AG10803 (cell line): ENCODE results near the gene SLC6A15.

Source experiments
- DNase-seq: peaks from one replicate; pipeline ENCODE4 v3.0.0; 2010; ENCODE audit warnings: low read depth
- H3K4me3 ChIP-seq: 2 replicates; pipeline ENCODE4 v1.5.1; 2011; ENCODE audit warnings: mild to moderate bottlenecking, low read length, control low read depth
- CTCF ChIP-seq: conservative IDR thresholded peaks from 2 replicates; pipeline ENCODE4 v1.5.1; 2011; ENCODE audit warnings: mild to moderate bottlenecking, low read length, control low read depth, inconsistent platforms

Gene SLC6A15

GRCh38 chr12:84929501-84929900 lies 16.9 kb upstream of the SLC6A15 start:
- no peak for TF ChIP-seq CTCF
- no peak overlapping the region for H3K4me3 ChIP-seq
- peak; percentile 57 for DNase-seq

- no peak overlapping the region for H3K4me3 ChIP-seq
- no peak for TF ChIP-seq CTCF
- peak; percentile 58 for DNase-seq
These were observed 12.4 kb upstream of the SLC6A15 start for GRCh38 chr12:84924981-84925380.

- no peak for TF ChIP-seq CTCF
- DNase-seq = peak; percentile 53
- no peak overlapping the region for H3K4me3 ChIP-seq
These were observed 10.1 kb upstream of the SLC6A15 start for GRCh38 chr12:84922693-84923092.

GRCh38 chr12:84920331-84920730 lies 7.7 kb upstream of the SLC6A15 start:
- no peak overlapping the region for H3K4me3 ChIP-seq
- no peak for DNase-seq
- no peak for TF ChIP-seq CTCF

GRCh38 chr12:84919271-84919670 lies 6.7 kb upstream of the SLC6A15 start:
- no peak for TF ChIP-seq CTCF
- peak; percentile 36 for DNase-seq
- H3K4me3 ChIP-seq = no peak overlapping the region

- DNase-seq = no peak
- TF ChIP-seq CTCF = no peak
- peak overlapping the region; percentile 68 for H3K4me3 ChIP-seq
These were observed 523 bp upstream of the SLC6A15 start for GRCh38 chr12:84913129-84913515.

GRCh38 chr12:84911271-84912197 lies 1.1 kb downstream of the SLC6A15 start:
- TF ChIP-seq CTCF = no peak
- DNase-seq = peak; percentile 63
- H3K4me3 ChIP-seq = peak overlapping the region; percentile 68
